ENCODE data around the gene DEFB108B. TPM values are rescaled to one million over a fixed set of nuclear protein-coding genes. Genes with fewer than 3 reads are reported as not detected.
"Not testable (repeated sequence)": the region's sequence is repeated elsewhere in the genome, so short reads cannot be mapped to it uniquely, and the experiment has no call there.

Gene DEFB108B
- total and polyA plus RNA-seq, 3 experiments from 2014 or later, result not detected

DNA sequence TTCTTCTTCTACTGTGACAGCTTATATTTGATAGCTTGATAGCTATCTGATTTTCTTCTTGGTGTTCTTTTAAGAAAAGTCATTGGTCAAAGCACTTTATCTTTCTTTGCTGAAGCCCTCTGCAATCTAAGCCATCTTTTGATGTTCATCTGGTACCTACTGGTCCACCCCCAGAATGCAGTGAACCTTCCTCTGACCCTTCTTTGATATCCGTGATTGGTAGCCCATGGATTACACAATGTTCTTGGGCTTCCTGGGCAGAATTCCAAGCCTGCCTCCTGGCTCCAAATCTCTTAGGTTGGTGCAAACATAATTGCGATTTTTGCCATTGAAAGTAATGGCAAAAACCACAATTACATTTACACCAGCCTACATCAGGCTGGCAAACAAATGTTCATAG, 43.3 kb downstream of the DEFB108B start:
- POLR2A ChIA-PET; H3K27ac ChIP-seq (ENCODE audit: low read depth, low read length); H3K4me1 Mint-ChIP-seq; H3K4me1 ChIP-seq (ENCODE audit: insufficient read depth, low read length); H3K9me3 Mint-ChIP-seq; DNase-seq; H3K36me3 ChIP-seq (ENCODE audit: insufficient read depth, low read length); H3K9me3 ChIP-seq (ENCODE audit: low read length); H3K4me3 Mint-ChIP-seq; H3K27me3 ChIP-seq (ENCODE audit: insufficient read depth, low read length, poor library complexity, severe bottlenecking); H3K27me3 Mint-ChIP-seq; H3K4me3 ChIP-seq (ENCODE audit: low read length); H3K27ac Mint-ChIP-seq; CTCF ChIA-PET: not testable (repeated sequence)
- H3K36me3 Mint-ChIP-seq, result peaks cover 4 to 39% (median 12%) of the 10 kb centered on the region in 3 donors

DNA sequence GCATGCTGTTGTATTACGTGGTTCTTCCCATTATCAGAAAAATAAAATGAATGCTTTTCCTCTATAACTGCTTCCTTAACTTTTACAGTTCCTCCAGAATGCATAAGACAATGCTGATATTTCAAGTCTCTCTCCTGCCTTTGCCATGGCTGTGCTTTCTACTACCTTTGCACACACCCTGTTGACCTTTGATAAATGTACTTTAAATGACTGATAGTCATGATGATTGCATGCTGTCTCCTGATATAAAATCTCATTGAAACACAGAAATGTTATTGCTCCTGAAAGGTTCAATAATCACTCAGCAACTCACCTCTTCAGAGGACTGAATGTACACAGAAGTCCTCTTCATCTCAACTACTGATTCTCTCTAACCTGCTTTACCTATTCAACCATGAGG, 45.1 kb downstream of the DEFB108B start, which contains the start of gene DEFB131B:
Gene DEFB131B (plus strand): TSS at position 395 of the 400 bp plus-strand sequence. CDS start 0 bp downstream, at position 395.
- CTCF ChIA-PET; H3K36me3 ChIP-seq (ENCODE audit: insufficient read depth, low read length); H3K27ac ChIP-seq (ENCODE audit: low read depth, low read length); H3K4me3 ChIP-seq (ENCODE audit: low read length); H3K9me3 Mint-ChIP-seq; H3K4me1 Mint-ChIP-seq; POLR2A ChIA-PET; H3K27me3 Mint-ChIP-seq; H3K4me1 ChIP-seq (ENCODE audit: insufficient read depth, low read length); H3K4me3 Mint-ChIP-seq; H3K27me3 ChIP-seq (ENCODE audit: insufficient read depth, low read length, poor library complexity, severe bottlenecking); DNase-seq; H3K9me3 ChIP-seq (ENCODE audit: low read length); H3K27ac Mint-ChIP-seq: not testable (repeated sequence)
- peaks cover 4 to 42% (median 12%) of the 10 kb centered on the region in 3 donors for H3K36me3 Mint-ChIP-seq

- CTCF ChIA-PET; H3K9me3 ChIP-seq (ENCODE audit: low read length); H3K4me3 Mint-ChIP-seq; H3K4me1 ChIP-seq (ENCODE audit: insufficient read depth, low read length); POLR2A ChIA-PET; H3K4me1 Mint-ChIP-seq; H3K36me3 ChIP-seq (ENCODE audit: insufficient read depth, low read length); H3K27me3 ChIP-seq (ENCODE audit: insufficient read depth, low read length, poor library complexity, severe bottlenecking); H3K27ac Mint-ChIP-seq; H3K27ac ChIP-seq (ENCODE audit: low read depth, low read length); H3K9me3 Mint-ChIP-seq; H3K4me3 ChIP-seq (ENCODE audit: low read length); H3K27me3 Mint-ChIP-seq; DNase-seq: not testable (repeated sequence)
- H3K36me3 Mint-ChIP-seq, result peaks cover 4 to 16% (median 6%) of the 10 kb centered on the region in 3 donors
These were observed 52.8 kb downstream of the DEFB108B start for GRCh38 chr11:71885806-71886205.

Other genes starting within 250 kb of the DEFB108B start
- not detected for gene DEFB131B, start 45.3 kb downstream of the DEFB108B start, total RNA-seq
- not detected for gene DEFB131B, start 45.3 kb downstream of the DEFB108B start, polyA plus RNA-seq
- gene XNDC1N, start 95.4 kb downstream of the DEFB108B start, total RNA-seq, result 10 to 100 TPM; 12.7 to 13.0 TPM
- 5.2 TPM for gene XNDC1N, start 95.4 kb downstream of the DEFB108B start, polyA plus RNA-seq
- 10 to 100 TPM; 57.3 to 62.1 TPM for gene RNF121, start 95.8 kb downstream of the DEFB108B start, total RNA-seq
- 9.4 TPM for gene RNF121, start 95.8 kb downstream of the DEFB108B start, polyA plus RNA-seq
- 1 to 10 TPM; 8.5 to 9.5 TPM for gene IL18BP, start 165.7 kb downstream of the DEFB108B start, total RNA-seq
- 21.8 TPM for gene IL18BP, start 165.7 kb downstream of the DEFB108B start, polyA plus RNA-seq
- gene NUMA1, start 247.3 kb downstream of the DEFB108B start, total RNA-seq, result 100 to 1,000 TPM; 106 to 110 TPM
- 73.5 TPM for gene NUMA1, start 247.3 kb downstream of the DEFB108B start, polyA plus RNA-seq
- gene LRRC51, start 247.7 kb downstream of the DEFB108B start, total RNA-seq, result 1 to 10 TPM; 8.2 to 8.9 TPM
- 2.6 TPM for gene LRRC51, start 247.7 kb downstream of the DEFB108B start, polyA plus RNA-seq